Immature natural killer cell (primary cell): ENCODE data around the gene C20orf141. TPM values are rescaled to one million over a fixed set of nuclear protein-coding genes. Genes with fewer than 3 reads are reported as not detected.
A peak's percentile ranks its signal among the peaks of the same experiment; 100 is the strongest.

Experiments
- DNase-seq, 3 donors: peaks; one replicate each; pipeline ENCODE4 v3.0.0; 2022; ENCODE audit warnings: mixed read lengths in 1 of 3
- H3K27ac Mint-ChIP-seq, 6 donors: one replicate each; pipeline ENCODE4 v1.8.0; 2020; ENCODE audit warnings: mixed read lengths in 6 of 6, mild to moderate bottlenecking in 5 of 6, inconsistent platforms in 4 of 6, moderate library complexity in 3 of 6
- H3K27me3 Mint-ChIP-seq, 3 donors: one replicate each; pipeline ENCODE4 v1.8.0; 2020 to 2021; ENCODE audit warnings: low read depth in 3 of 3, mild to moderate bottlenecking in 3 of 3, mixed read lengths in 3 of 3, moderate library complexity in 3 of 3, inconsistent platforms in 1 of 3
- H3K36me3 Mint-ChIP-seq, 3 donors: one replicate each; pipeline ENCODE4 v1.8.0; 2020; ENCODE audit warnings: mixed read lengths in 3 of 3, inconsistent platforms in 2 of 3, mild to moderate bottlenecking in 2 of 3
- H3K4me1 Mint-ChIP-seq, 2 donors: one replicate each; pipeline ENCODE4 v1.8.0; 2020; ENCODE audit warnings: inconsistent platforms in 2 of 2, mild to moderate bottlenecking in 2 of 2, mixed read lengths in 2 of 2, moderate library complexity in 1 of 2
- H3K4me3 Mint-ChIP-seq, 5 donors: one replicate each; pipeline ENCODE4 v1.8.0; 2020; ENCODE audit warnings: mild to moderate bottlenecking in 5 of 5, mixed read lengths in 5 of 5, inconsistent platforms in 3 of 5, moderate library complexity in 3 of 5
- H3K9me3 Mint-ChIP-seq, 6 donors: one replicate each; pipeline ENCODE4 v1.8.0; 2020; ENCODE audit warnings: mild to moderate bottlenecking in 6 of 6, mixed read lengths in 6 of 6, inconsistent platforms in 4 of 6, moderate library complexity in 3 of 6
- polyA plus RNA-seq, 3 donors: library from polyadenylated mRNA; unstranded; fragments of 300-500 nt; fragmentation: Illumina TruSeq; gene quantifications; one replicate each; pipeline ENCODE4 v1.2.3, GENCODE V29; 2021

The C20orf141 gene
- polyA plus RNA-seq, 3 donors from 2014 or later, result not detected

GRCh38 chr20:2795451-2795850 is 19.3 kb upstream of the C20orf141 start:
- H3K4me3 Mint-ChIP-seq, result no peak overlapping the region

GRCh38 chr20:2796011-2796660 is 18.7 kb upstream of the C20orf141 start:
- no peak for DNase-seq
- H3K4me1 Mint-ChIP-seq, result peaks cover 16 to 17% of the 10 kb centered on the region in 2 donors
- H3K4me3 Mint-ChIP-seq, result no peak overlapping the region
- H3K36me3 Mint-ChIP-seq, result no peaks in the 10 kb centered on the region
- peaks cover 0 to 2% (median 0%) of the 10 kb centered on the region in 6 donors for H3K9me3 Mint-ChIP-seq
- H3K27ac Mint-ChIP-seq, result no peak overlapping the region
- H3K27me3 Mint-ChIP-seq, result peaks cover 10 to 17% (median 16%) of the 10 kb centered on the region in 3 donors

More at GRCh38 chr20:2795451-2795850, 19.3 kb upstream of the C20orf141 start:
- DNase-seq, result no peak
- Mint-ChIP-seq H3K27me3 (peaks cover 4 to 15% (median 14%) of the 10 kb centered on the region in 3 donors), H3K36me3 (peaks cover 0 to under 1% (median 0%) of the 10 kb centered on the region in 3 donors), H3K4me1 (peaks cover 10% of the 10 kb centered on the region in 2 donors), H3K9me3 (peaks cover 0 to 2% (median 0%) of the 10 kb centered on the region in 6 donors), H3K27ac (no peak overlapping the region)

- Mint-ChIP-seq H3K4me3 (no peak overlapping the region), H3K4me1 (peaks cover 21 to 22% of the 10 kb centered on the region in 2 donors)
Observed at GRCh38 chr20:2797136-2797983, 17.4 kb upstream of the C20orf141 start.

GRCh38 chr20:2798095-2798805 is 16.5 kb upstream of the C20orf141 start:
- H3K27me3 Mint-ChIP-seq, result peaks cover 19 to 21% (median 21%) of the 10 kb centered on the region in 3 donors
- no peak overlapping the region for H3K27ac Mint-ChIP-seq
- no peak overlapping the region for H3K4me3 Mint-ChIP-seq
- DNase-seq, result no peak
- H3K4me1 Mint-ChIP-seq, result peaks cover 21 to 22% of the 10 kb centered on the region in 2 donors
- peaks cover 0 to 4% (median 0%) of the 10 kb centered on the region in 3 donors for H3K36me3 Mint-ChIP-seq
- H3K9me3 Mint-ChIP-seq, result peaks cover 0 to 2% (median 0%) of the 10 kb centered on the region in 6 donors

More at GRCh38 chr20:2797136-2797983, 17.4 kb upstream of the C20orf141 start:
- DNase-seq, result no peak
- Mint-ChIP-seq H3K9me3 (peaks cover 0 to 2% (median 0%) of the 10 kb centered on the region in 6 donors), H3K27ac (no peak overlapping the region), H3K36me3 (peaks cover 0 to under 1% (median 0%) of the 10 kb centered on the region in 3 donors), H3K27me3 (peaks cover 17% of the 10 kb centered on the region in 3 donors)

GRCh38 chr20:2798814-2799213 is 16.0 kb upstream of the C20orf141 start:
- peaks cover 0 to 2% (median 0%) of the 10 kb centered on the region in 6 donors for H3K9me3 Mint-ChIP-seq
- H3K4me1 Mint-ChIP-seq, result peaks cover 21 to 22% of the 10 kb centered on the region in 2 donors
- no peak for DNase-seq
- peaks cover 19 to 24% (median 21%) of the 10 kb centered on the region in 3 donors for H3K27me3 Mint-ChIP-seq
- H3K4me3 Mint-ChIP-seq, result peak overlapping the region in 3 of 5 donors; percentile 0 to 86 (median 44)
- peaks cover 0 to 4% (median 0%) of the 10 kb centered on the region in 3 donors for H3K36me3 Mint-ChIP-seq
- no peak overlapping the region for H3K27ac Mint-ChIP-seq

GRCh38 chr20:2799271-2799670 is 15.5 kb upstream of the C20orf141 start:
- H3K4me3 Mint-ChIP-seq, result peak overlapping the region; percentile 0 to 96 (median 86)
- peaks cover 21 to 22% of the 10 kb centered on the region in 2 donors for H3K4me1 Mint-ChIP-seq
- H3K27me3 Mint-ChIP-seq, result peaks cover 21 to 27% (median 26%) of the 10 kb centered on the region in 3 donors
- no peak for DNase-seq
- H3K27ac Mint-ChIP-seq, result no peak overlapping the region
- H3K36me3 Mint-ChIP-seq, result peaks cover 0 to 4% (median 0%) of the 10 kb centered on the region in 3 donors
- peaks cover 0 to 2% (median 0%) of the 10 kb centered on the region in 6 donors for H3K9me3 Mint-ChIP-seq

GRCh38 chr20:2799688-2800520 is 14.9 kb upstream of the C20orf141 start:
- peaks cover 0 to 4% (median 0%) of the 10 kb centered on the region in 3 donors for H3K36me3 Mint-ChIP-seq
- H3K4me1 Mint-ChIP-seq, result peaks cover 21 to 22% of the 10 kb centered on the region in 2 donors
- DNase-seq, result no peak
- peak overlapping the region; percentile 86 to 96 (median 88) for H3K4me3 Mint-ChIP-seq
- peaks cover 0 to 2% (median 0%) of the 10 kb centered on the region in 6 donors for H3K9me3 Mint-ChIP-seq
- peak overlapping the region in 3 of 6 donors; percentile 2 to 80 (median 14) for H3K27ac Mint-ChIP-seq
- peaks cover 25 to 27% (median 27%) of the 10 kb centered on the region in 3 donors for H3K27me3 Mint-ChIP-seq

- peaks cover 0 to 2% (median 0%) of the 10 kb centered on the region in 6 donors for H3K9me3 Mint-ChIP-seq
- peaks cover 21 to 22% of the 10 kb centered on the region in 2 donors for H3K4me1 Mint-ChIP-seq
- H3K4me3 Mint-ChIP-seq, result peak within 1 kb of the TSS; percentile 86 to 96 (median 88)
- H3K27me3 Mint-ChIP-seq, result peaks cover 25 to 27% (median 27%) of the 10 kb centered on the region in 3 donors
- peak within 1 kb of the TSS in 3 of 6 donors; percentile 2 to 80 (median 14) for H3K27ac Mint-ChIP-seq
- DNase-seq, result peak in 2 of 3 donors; percentile 15 to 22
- H3K36me3 Mint-ChIP-seq, result peaks cover 0 to 4% (median 0%) of the 10 kb centered on the region in 3 donors
Observed at GRCh38 chr20:2800521-2801285, 14.1 kb upstream of the C20orf141 start, which contains the start of gene CPXM1. CPXM1 (minus strand) TSS chr20:2800627; CDS start chr20:2800572, 55 bp downstream.

GRCh38 chr20:2801286-2801728 is 13.5 kb upstream of the C20orf141 start:
- DNase-seq, result no peak
- Mint-ChIP-seq H3K9me3 (peaks cover 0 to 2% (median 0%) of the 10 kb centered on the region in 6 donors), H3K4me3 (peak overlapping the region; percentile 76 to 88 (median 84)), H3K4me1 (peaks cover 21 to 22% of the 10 kb centered on the region in 2 donors), H3K36me3 (peaks cover 0 to 7% (median 0%) of the 10 kb centered on the region in 3 donors), H3K27me3 (peaks cover 29 to 31% (median 29%) of the 10 kb centered on the region in 3 donors), H3K27ac (no peak overlapping the region)

- peaks cover 26 to 34% (median 29%) of the 10 kb centered on the region in 3 donors for H3K27me3 Mint-ChIP-seq
- peaks cover 21 to 22% of the 10 kb centered on the region in 2 donors for H3K4me1 Mint-ChIP-seq
- peaks cover 0 to 2% (median 0%) of the 10 kb centered on the region in 6 donors for H3K9me3 Mint-ChIP-seq
- DNase-seq, result no peak
- no peak overlapping the region for H3K4me3 Mint-ChIP-seq
- no peak overlapping the region for H3K27ac Mint-ChIP-seq
- peaks cover 0 to 8% (median 0%) of the 10 kb centered on the region in 3 donors for H3K36me3 Mint-ChIP-seq
Observed at GRCh38 chr20:2804041-2804828, 10.6 kb upstream of the C20orf141 start.
